ENCODE measurements around the gene ALK.
A peak's percentile ranks its signal among the peaks of the same experiment; 100 is the strongest.

ALK gene

DNA sequence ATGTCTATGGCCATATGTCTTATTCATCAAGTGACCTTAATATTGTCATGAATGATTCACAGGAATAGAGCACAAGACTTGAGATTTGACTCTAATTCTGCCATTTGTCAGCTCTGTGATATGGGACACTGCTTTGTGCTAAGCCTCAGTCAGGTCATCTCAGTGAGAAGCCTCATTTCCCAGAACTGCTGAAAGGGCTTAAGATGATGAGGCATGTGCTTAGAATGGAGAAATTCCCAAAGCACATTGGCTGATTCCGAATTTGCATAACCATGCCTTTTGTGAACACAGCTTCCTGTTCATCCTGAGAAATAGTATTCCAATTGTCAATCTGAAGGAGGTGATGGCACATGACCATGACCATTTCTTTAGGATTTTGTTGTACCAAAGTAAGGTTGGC, 218.1 kb downstream of the ALK start:
- TF ChIP-seq, protein P1, sequence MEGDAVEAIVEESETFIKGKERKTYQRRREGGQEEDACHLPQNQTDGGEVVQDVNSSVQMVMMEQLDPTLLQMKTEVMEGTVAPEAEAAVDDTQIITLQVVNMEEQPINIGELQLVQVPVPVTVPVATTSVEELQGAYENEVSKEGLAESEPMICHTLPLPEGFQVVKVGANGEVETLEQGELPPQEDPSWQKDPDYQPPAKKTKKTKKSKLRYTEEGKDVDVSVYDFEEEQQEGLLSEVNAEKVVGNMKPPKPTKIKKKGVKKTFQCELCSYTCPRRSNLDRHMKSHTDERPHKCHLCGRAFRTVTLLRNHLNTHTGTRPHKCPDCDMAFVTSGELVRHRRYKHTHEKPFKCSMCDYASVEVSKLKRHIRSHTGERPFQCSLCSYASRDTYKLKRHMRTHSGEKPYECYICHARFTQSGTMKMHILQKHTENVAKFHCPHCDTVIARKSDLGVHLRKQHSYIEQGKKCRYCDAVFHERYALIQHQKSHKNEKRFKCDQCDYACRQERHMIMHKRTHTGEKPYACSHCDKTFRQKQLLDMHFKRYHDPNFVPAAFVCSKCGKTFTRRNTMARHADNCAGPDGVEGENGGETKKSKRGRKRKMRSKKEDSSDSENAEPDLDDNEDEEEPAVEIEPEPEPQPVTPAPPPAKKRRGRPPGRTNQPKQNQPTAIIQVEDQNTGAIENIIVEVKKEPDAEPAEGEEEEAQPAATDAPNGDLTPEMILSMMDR (IDR thresholded peaks at IDR 0.05; ENCODE audit: low read depth, low read length, missing control alignments): no peak
- in situ Hi-C loops (cut with HindIII; ENCODE audit: low sequenced_read_pairs): no loop called here
- no peak for DNase-seq (ENCODE audit: low read depth)
- no peak overlapping the region for H3K4me3 ChIP-seq (ENCODE audit: low read depth, low read length)

DNA sequence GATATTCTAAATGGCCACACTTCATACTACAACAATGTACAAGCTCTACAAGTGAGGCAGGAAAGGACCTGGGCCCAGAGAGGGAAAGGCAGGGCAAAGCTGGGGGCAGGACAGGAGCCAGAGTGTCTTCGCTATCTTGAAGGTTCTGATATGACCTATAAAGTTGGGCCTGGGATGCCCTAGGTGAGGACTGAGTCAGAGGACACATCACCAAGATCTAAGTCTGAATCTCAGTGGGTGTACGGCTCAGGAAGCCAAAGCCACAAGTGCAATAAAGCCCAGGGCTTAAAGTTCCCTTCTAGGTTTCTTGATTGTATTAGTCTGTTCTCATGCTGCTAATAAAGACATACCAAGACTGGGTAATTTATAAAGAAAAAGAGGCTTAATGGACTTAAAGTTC, 219.1 kb downstream of the ALK start:
- in situ Hi-C loops (cut with HindIII; ENCODE audit: low sequenced_read_pairs): no loop called here
- no peak overlapping the region for H3K4me3 ChIP-seq (ENCODE audit: low read depth, low read length)
- TF ChIP-seq, protein P1 (IDR thresholded peaks at IDR 0.05; ENCODE audit: low read depth, low read length, missing control alignments): no peak
- no peak for DNase-seq (ENCODE audit: low read depth)

DNA sequence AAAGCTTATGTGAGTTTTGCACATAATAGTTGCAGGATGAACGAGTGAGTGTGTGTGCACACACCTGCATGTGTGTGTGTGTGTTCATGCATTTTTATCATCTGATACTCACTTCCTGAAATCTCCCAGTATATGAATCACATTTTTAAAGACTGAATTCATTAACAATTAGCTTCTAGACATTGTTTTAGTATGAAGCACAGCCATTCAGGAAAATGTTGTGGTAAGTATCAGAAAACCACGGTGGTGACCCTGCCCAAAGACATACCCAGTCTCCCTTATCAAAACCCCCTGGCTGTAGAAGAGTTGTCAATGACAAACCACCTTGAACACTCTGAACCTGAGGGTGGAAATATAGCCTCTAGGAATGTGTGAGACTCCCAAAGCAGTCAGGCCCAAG, 220.8 kb downstream of the ALK start:
- TF ChIP-seq, protein P1 (IDR thresholded peaks at IDR 0.05; ENCODE audit: low read depth, low read length, missing control alignments): no peak
- in situ Hi-C loops (cut with HindIII; ENCODE audit: low sequenced_read_pairs): no loop called here
- peak; percentile 1 for DNase-seq (ENCODE audit: low read depth)

DNA sequence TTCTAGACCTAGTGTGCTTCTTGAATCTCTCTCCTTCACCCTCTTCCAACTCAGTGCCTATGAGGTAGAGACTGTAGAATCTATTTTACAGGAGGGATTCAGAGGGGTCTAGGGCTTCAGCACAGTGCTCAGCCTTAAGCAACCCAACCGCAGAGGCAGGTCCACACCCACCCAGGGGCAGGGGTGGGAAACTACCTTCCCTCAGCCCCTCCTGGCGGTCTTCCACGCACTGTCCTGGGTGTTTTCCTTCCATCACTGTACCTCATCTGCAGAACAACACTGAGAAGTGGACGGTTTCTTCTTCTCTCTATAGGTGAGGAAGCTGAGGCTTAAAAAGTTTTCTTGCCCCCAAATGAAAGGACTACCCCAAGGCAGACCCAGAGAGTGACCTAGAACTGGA, 222.3 kb downstream of the ALK start:
- TF ChIP-seq, protein P1 (IDR thresholded peaks at IDR 0.05; ENCODE audit: low read depth, low read length, missing control alignments): no peak
- no peak overlapping the region for H3K4me3 ChIP-seq (ENCODE audit: low read depth, low read length)
- DNase-seq (ENCODE audit: low read depth): no peak
- in situ Hi-C loops (cut with HindIII; ENCODE audit: low sequenced_read_pairs): no loop called here

More for the DNA sequence above, 220.8 kb downstream of the ALK start:
- H3K4me3 ChIP-seq (ENCODE audit: low read depth, low read length): no peak overlapping the region

DNA sequence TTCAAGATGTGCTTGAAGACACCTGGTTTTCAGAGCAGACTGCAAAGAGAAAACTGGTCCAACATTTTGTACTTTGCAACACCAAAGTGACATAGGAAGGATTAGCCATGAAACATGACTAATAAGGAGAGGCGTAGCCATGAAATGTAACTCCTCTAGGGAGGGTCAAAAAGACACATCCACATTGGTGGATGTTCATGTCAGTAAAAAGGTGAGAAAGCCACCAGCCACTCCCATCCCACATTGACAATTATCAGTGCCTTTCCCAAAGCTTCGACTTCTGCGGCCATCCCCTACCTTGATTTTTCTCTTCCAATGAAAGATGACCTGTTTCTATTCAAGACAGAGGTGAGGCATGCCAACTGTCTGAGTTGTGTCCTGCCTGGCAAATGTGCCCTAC, 223.2 kb downstream of the ALK start:
- TF ChIP-seq, protein P1 (IDR thresholded peaks at IDR 0.05; ENCODE audit: low read depth, low read length, missing control alignments): no peak
- DNase-seq (ENCODE audit: low read depth): no peak
- no peak overlapping the region for H3K4me3 ChIP-seq (ENCODE audit: low read depth, low read length)
- in situ Hi-C loops (cut with HindIII; ENCODE audit: low sequenced_read_pairs): no loop called here

DNA sequence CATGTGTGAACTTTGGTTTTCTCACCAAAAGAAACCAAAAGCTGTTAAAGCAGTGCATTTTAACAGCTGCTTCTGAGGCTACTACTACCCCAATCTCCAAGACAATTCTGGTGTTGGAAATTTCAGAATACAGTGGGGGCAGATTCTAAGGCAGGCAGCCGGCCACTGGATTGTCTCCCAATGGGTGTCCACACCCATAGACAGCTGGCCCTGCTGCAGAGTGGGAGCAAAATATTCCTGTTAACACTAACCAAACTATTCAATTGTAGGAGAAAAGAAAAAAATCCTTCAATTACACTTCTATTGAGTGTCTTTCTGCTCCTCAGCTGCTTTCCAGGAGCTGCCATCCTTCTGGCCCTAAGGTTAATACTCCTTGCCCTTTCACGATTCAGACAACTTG, 223.7 kb downstream of the ALK start:
- in situ Hi-C loops (cut with HindIII; ENCODE audit: low sequenced_read_pairs): no loop called here
- H3K4me3 ChIP-seq (ENCODE audit: low read depth, low read length): no peak overlapping the region
- TF ChIP-seq, protein P1 (IDR thresholded peaks at IDR 0.05; ENCODE audit: low read depth, low read length, missing control alignments): no peak
- no peak for DNase-seq (ENCODE audit: low read depth)

DNA sequence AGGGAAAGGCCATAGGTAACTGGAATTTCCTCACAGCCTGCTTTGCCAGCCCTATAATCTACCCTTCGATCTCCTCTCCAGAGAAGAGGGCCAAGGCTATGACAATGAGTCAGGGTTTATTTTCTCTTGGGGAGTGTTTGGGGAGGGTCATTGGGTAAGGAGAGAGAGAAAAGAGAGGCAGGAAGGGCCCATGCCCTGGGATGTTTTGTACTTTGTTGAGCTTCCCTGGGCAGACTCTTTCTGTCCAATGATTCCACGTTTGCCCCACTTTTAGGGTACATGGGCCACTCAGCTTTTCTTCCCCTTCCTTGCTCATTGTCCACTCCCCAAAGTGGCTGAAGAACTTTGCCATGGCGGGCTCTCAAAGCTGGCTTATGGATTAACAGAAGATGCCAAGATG, 224.2 kb downstream of the ALK start:
- TF ChIP-seq, protein P1 (IDR thresholded peaks at IDR 0.05; ENCODE audit: low read depth, low read length, missing control alignments): no peak
- H3K4me3 ChIP-seq (ENCODE audit: low read depth, low read length): no peak overlapping the region
- in situ Hi-C loops (cut with HindIII; ENCODE audit: low sequenced_read_pairs): no loop called here
- DNase-seq (ENCODE audit: low read depth): no peak

Data from astrocyte of the cerebellum (primary cell).